ENCODE data around the gene SLC35C1. TPM values are rescaled to one million over a fixed set of nuclear protein-coding genes. Genes with fewer than 3 reads are reported as not detected.
A peak's percentile ranks its signal among the peaks of the same experiment; 100 is the strongest.

Gene SLC35C1
- total and polyA plus RNA-seq, 7 experiments from 2014 or later = 7.9 to 22.8 (median 13.9) TPM

DNA sequence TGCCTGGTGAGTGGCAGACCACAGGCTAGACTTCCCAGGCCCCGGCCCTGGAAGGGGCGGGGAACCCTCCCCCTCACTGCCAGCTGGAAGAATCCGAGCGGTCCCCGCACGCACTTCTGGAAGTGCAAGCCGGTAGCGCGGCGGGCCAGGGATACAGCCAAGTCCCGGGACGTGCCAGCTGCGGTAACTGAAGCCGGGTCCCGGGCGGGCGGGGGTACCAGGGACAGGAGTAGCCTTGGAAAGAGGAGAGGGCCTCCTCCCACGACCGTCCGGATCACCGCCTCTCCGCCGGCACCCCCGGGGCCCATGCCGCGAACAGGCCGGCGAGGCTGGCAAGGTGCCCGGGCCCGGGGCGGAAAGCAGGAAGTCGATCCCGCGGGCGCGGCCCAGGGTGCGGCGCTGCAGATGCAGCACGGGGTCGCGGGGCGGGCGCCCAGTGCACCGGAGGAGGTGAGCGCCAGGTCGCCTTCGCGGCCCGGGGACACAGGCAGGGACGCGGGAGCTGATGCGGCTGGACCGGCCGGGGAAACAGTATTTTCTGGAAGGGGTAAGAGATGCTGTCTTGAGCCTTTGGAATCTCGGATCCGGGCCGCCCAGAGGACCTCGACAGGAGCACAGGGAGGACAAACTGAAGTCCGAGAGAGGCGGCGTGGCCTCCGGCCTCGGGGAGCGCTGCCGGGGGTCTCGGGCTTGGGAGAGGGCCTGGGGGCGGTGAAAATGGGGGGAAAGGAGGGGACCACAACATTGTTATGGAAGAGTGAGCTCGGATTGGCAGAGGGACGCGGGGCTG is 783 bp upstream of the SLC35C1 start:
- H3K36me3 Mint-ChIP-seq = peaks cover 0 to 11% (median 0%) of the 10 kb centered on the region in 5 donors
- peaks cover 0 to 5% (median 0%) of the 10 kb centered on the region in 11 donors for H3K9me3 Mint-ChIP-seq
- H3K27me3 ChIP-seq (ENCODE audit: control insufficient read depth in 2 of 2, insufficient read depth in 2 of 2, low read length in 2 of 2) = no peaks in the 10 kb centered on the region
- H3K4me1 Mint-ChIP-seq = peaks cover 25 to 36% (median 33%) of the 10 kb centered on the region in 7 donors
- no peaks in the 10 kb centered on the region for H3K27me3 Mint-ChIP-seq
- peak overlapping the region; percentile 61 to 94 (median 87) for H3K27ac Mint-ChIP-seq
- peak; percentile 36 for ATAC-seq
- H3K9me3 ChIP-seq (ENCODE audit: control insufficient read depth in 2 of 3, low read length in 3 of 3) = no peaks in the 10 kb centered on the region
- peak overlapping the region; percentile 87 for H3K27ac ChIP-seq (ENCODE audit: low read depth, low read length)
- peaks cover 0 to 6% (median 0%) of the 10 kb centered on the region in 3 experiments for H3K36me3 ChIP-seq (ENCODE audit: control insufficient read depth in 2 of 3, insufficient read depth in 3 of 3, low read length in 3 of 3)
- intact Hi-C loops (cut with micrococcal nuclease) = loop anchor here (2.0 to 10.0 kb wide), 5 partner anchors 309 to 1737 kb away; partner anchors contain the start of genes PHF21A (in 2 of the 2), ACCS (in 1 of the 2) and CD82 (in 1 of the 2)
- peak overlapping the region; percentile 86 to 99 (median 91) for H3K4me3 Mint-ChIP-seq
- H3K4me3 ChIP-seq (ENCODE audit: low read length) = peak overlapping the region; percentile 95
- H3K4me1 ChIP-seq (ENCODE audit: control insufficient read depth in 2 of 2, insufficient read depth in 2 of 2, low read length in 2 of 2) = peaks cover 27 to 29% of the 10 kb centered on the region in 2 donors
- ChIA-PET POLR2A (interaction anchor here (0.8 to 1.9 kb wide), 5 partner anchors 8 to 43 kb away, joined by 3 to 6 read pairs (median 4); partner anchors contain the start of gene CRY2), CTCF (interaction anchor here (1.2 to 1.8 kb wide), 2 partner anchors 32 to 33 kb away, joined by 5 to 8 read pairs; no protein-coding TSS in a partner anchor)
- peak; percentile 55 to 74 (median 61) for DNase-seq

DNA sequence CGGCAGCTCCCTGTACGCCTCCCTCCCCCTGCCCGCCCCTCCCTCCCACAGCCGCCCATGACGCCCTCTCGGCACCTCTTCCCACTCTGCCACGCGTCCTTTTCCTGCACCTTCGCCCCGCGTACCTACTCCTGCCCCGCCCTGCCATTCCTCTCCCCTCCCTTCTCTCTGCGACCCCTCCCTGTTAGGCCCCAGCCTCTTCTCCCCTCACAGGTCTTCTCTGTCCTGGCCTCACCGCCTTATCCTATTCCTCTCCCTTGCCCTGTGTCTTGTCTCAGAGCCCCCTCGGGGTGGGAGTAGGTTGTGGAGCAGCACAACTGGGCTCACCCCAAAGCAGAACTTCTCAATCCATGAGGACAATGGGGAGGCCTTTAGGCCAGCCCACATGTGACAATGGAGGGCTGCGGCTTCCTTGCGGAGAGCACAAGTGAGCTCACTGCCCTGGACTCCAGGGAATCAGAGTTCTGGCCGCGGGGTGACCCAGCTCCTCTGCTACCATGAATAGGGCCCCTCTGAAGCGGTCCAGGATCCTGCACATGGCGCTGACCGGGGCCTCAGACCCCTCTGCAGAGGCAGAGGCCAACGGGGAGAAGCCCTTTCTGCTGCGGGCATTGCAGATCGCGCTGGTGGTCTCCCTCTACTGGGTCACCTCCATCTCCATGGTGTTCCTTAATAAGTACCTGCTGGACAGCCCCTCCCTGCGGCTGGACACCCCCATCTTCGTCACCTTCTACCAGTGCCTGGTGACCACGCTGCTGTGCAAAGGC is 539 bp downstream of the SLC35C1 start:
- Mint-ChIP-seq H3K4me1 (peaks cover 36 to 49% (median 44%) of the 10 kb centered on the region in 7 donors), H3K36me3 (peaks cover 0 to 18% (median 0%) of the 10 kb centered on the region in 5 donors), H3K27me3 (no peaks in the 10 kb centered on the region), H3K9me3 (peaks cover 0 to 3% (median 0%) of the 10 kb centered on the region in 11 donors), H3K27ac (peak overlapping the region; percentile 61 to 94 (median 91)), H3K4me3 (peak overlapping the region; percentile 86 to 99 (median 92))
- Histone ChIP-seq H3K4me1 (ENCODE audit: control insufficient read depth in 2 of 2, insufficient read depth in 2 of 2, low read length in 2 of 2) (peaks cover 27 to 29% of the 10 kb centered on the region in 2 donors), H3K36me3 (ENCODE audit: control insufficient read depth in 2 of 3, insufficient read depth in 3 of 3, low read length in 3 of 3) (peaks cover 0 to 10% (median 0%) of the 10 kb centered on the region in 3 experiments), H3K4me3 (ENCODE audit: low read length) (peak overlapping the region; percentile 95), H3K9me3 (ENCODE audit: control insufficient read depth in 2 of 3, low read length in 3 of 3) (no peaks in the 10 kb centered on the region), H3K27me3 (ENCODE audit: control insufficient read depth in 2 of 2, insufficient read depth in 2 of 2, low read length in 2 of 2) (no peaks in the 10 kb centered on the region), H3K27ac (ENCODE audit: low read depth, low read length) (peak overlapping the region; percentile 87)
- ChIA-PET POLR2A (interaction anchor here (1.0 to 1.9 kb wide), 2 partner anchors 34 to 112 kb away, joined by 4 to 6 read pairs; partner anchors contain the start of gene PEX16), CTCF (interaction anchor here (0.6 to 1.2 kb wide), 2 partner anchors 34 to 545 kb away, joined by 3 to 8 read pairs; no protein-coding TSS in a partner anchor)
- DNase-seq = no peak
- intact Hi-C loops (cut with micrococcal nuclease) = loop anchor here (1.0 to 10.0 kb wide), 12 partner anchors 29 to 1739 kb away; partner anchors contain the start of genes CRY2 (in 2 of the 2), PHF21A (in 2 of the 2), ACCS (in 1 of the 2) and CD82 (in 1 of the 2)
- ATAC-seq = peak; percentile 51

DNA sequence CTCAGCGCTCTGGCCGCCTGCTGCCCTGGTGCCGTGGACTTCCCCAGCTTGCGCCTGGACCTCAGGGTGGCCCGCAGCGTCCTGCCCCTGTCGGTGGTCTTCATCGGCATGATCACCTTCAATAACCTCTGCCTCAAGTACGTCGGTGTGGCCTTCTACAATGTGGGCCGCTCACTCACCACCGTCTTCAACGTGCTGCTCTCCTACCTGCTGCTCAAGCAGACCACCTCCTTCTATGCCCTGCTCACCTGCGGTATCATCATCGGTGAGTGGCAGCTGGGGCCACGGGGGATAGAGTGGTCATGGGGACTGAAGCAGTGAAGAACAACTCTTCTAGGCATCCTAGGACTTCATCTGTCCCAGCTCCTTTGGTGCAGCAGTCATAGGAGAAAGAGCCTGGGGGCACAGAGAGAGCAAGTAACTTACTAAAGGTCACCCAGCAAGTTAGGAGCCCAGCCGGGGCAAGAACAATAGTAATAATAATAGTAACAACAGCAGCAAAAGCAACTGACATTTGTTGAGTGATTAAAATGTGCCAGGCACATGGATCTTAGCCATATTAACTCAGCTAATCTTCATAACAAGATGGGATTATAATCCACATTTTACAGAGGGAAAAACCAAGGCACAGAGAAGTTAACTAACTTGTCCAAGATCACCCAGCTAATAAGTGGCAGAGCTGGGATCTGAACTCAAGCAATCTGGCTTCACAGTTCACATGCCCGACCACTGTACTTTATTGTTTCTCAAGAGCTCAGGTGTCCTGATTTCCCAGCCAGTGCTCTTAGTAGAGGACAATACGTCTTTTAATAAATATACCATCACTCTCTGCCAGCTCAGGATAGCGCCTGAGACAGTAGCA is 1.4 kb downstream of the SLC35C1 start:
- H3K4me3 Mint-ChIP-seq = peak overlapping the region; percentile 86 to 99 (median 92)
- H3K4me3 ChIP-seq (ENCODE audit: low read length) = peak overlapping the region; percentile 95
- intact Hi-C loops (cut with micrococcal nuclease) = loop anchor here in 1 of 2 donors (10.0 kb wide), 1 partner anchor 318 kb away; the partner anchor contains the start of gene PHF21A
- no peaks in the 10 kb centered on the region for H3K27me3 ChIP-seq (ENCODE audit: control insufficient read depth in 2 of 2, insufficient read depth in 2 of 2, low read length in 2 of 2)
- DNase-seq (no peak), ATAC-seq (no peak)
- H3K27ac ChIP-seq (ENCODE audit: low read depth, low read length) = peak overlapping the region; percentile 87
- POLR2A ChIA-PET = interaction anchor here (1.0 kb wide), 1 partner anchor 111 kb away, joined by 4 read pairs; the partner anchor contains the start of gene PEX16
- H3K27ac Mint-ChIP-seq = peak overlapping the region in 8 of 9 donors; percentile 61 to 94 (median 79)
- CTCF ChIA-PET = interaction anchor here (0.6 to 1.3 kb wide), 3 partner anchors 37 to 1136 kb away, joined by 3 to 7 read pairs (median 3); no protein-coding TSS in a partner anchor
- H3K36me3 ChIP-seq (ENCODE audit: control insufficient read depth in 2 of 3, insufficient read depth in 3 of 3, low read length in 3 of 3) = peaks cover 0 to 18% (median 0%) of the 10 kb centered on the region in 3 experiments
- peaks cover 27 to 29% of the 10 kb centered on the region in 2 donors for H3K4me1 ChIP-seq (ENCODE audit: control insufficient read depth in 2 of 2, insufficient read depth in 2 of 2, low read length in 2 of 2)
- no peaks in the 10 kb centered on the region for H3K27me3 Mint-ChIP-seq
- H3K9me3 ChIP-seq (ENCODE audit: control insufficient read depth in 2 of 3, low read length in 3 of 3) = no peaks in the 10 kb centered on the region
- peaks cover 36 to 54% (median 44%) of the 10 kb centered on the region in 7 donors for H3K4me1 Mint-ChIP-seq
- no peaks in the 10 kb centered on the region for H3K9me3 Mint-ChIP-seq
- H3K36me3 Mint-ChIP-seq = peaks cover 0 to 18% (median 0%) of the 10 kb centered on the region in 5 donors

DNA sequence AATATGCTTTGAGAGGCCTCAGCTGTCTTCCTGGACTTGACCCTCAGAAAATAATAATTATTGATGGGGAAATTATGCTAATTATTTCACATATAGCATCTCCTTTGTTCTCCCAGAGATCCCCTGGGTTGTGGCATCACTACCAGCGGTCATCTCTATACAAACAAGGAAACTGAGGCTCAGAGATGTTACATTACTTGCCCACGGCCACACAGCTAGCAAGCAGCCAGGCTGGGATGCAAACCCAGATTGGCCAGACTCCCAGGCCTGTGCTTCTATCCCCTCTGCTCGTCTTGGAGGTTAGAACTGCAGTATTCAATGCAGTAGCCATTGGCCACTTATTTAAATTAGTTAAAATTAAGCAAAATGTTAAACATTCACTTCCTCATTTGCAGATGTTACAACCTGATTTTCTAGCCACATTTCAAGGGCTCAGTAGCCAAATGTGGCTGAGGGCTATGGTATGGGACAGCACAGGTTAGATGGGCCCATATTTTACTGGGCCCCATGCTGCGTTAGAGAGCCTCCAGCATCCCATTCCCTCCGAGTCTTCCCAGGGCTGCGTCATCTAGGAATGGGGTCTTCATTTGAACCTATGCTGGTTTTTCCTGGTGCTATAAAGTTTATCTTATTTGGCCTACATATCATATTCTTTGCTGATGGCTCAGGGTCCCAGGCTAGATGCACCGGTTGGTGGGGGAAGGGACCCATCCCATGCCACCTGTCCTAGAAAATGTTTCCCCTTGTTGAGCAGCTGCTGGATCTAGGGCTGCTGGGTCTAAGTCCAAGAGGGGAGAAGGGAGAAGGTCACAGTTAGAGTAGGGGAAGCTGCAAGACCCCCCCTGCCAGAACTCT is 2.2 kb downstream of the SLC35C1 start:
- H3K4me3 ChIP-seq (ENCODE audit: low read length) = no peak overlapping the region
- peaks cover 0 to 18% (median 0%) of the 10 kb centered on the region in 5 donors for H3K36me3 Mint-ChIP-seq
- intact Hi-C loops (cut with micrococcal nuclease) = loop anchor here in 1 of 2 donors (10.0 kb wide), 1 partner anchor 318 kb away; the partner anchor contains the start of gene PHF21A
- DNase-seq (no peak), ATAC-seq (no peak)
- H3K4me1 ChIP-seq (ENCODE audit: control insufficient read depth in 2 of 2, insufficient read depth in 2 of 2, low read length in 2 of 2) = peaks cover 27 to 29% of the 10 kb centered on the region in 2 donors
- ChIA-PET POLR2A (no interaction called here), CTCF (interaction anchor here (0.6 to 1.3 kb wide), 2 partner anchors 36 to 1137 kb away, joined by 3 to 7 read pairs; no protein-coding TSS in a partner anchor)
- peaks cover 36 to 54% (median 44%) of the 10 kb centered on the region in 7 donors for H3K4me1 Mint-ChIP-seq
- no peaks in the 10 kb centered on the region for H3K9me3 ChIP-seq (ENCODE audit: control insufficient read depth in 2 of 3, low read length in 3 of 3)
- H3K9me3 Mint-ChIP-seq = no peaks in the 10 kb centered on the region
- no peaks in the 10 kb centered on the region for H3K27me3 ChIP-seq (ENCODE audit: control insufficient read depth in 2 of 2, insufficient read depth in 2 of 2, low read length in 2 of 2)
- H3K27ac Mint-ChIP-seq = peak overlapping the region in 3 of 9 donors; percentile 12 to 94 (median 58)
- peaks cover 0 to 26% (median 0%) of the 10 kb centered on the region in 3 experiments for H3K36me3 ChIP-seq (ENCODE audit: control insufficient read depth in 2 of 3, insufficient read depth in 3 of 3, low read length in 3 of 3)
- no peak overlapping the region for H3K27ac ChIP-seq (ENCODE audit: low read depth, low read length)
- no peaks in the 10 kb centered on the region for H3K27me3 Mint-ChIP-seq
- H3K4me3 Mint-ChIP-seq = peak overlapping the region; percentile 32 to 99 (median 92)

- peaks cover 36 to 54% (median 44%) of the 10 kb centered on the region in 7 donors for H3K4me1 Mint-ChIP-seq
- intact Hi-C loops (cut with micrococcal nuclease) = loop anchor here in 1 of 2 donors (10.0 kb wide), 1 partner anchor 317 kb away; the partner anchor contains the start of gene PHF21A
- Histone ChIP-seq H3K27me3 (ENCODE audit: control insufficient read depth in 2 of 2, insufficient read depth in 2 of 2, low read length in 2 of 2) (no peaks in the 10 kb centered on the region), H3K36me3 (ENCODE audit: control insufficient read depth in 2 of 3, insufficient read depth in 3 of 3, low read length in 3 of 3) (peaks cover 0 to 29% (median 0%) of the 10 kb centered on the region in 3 experiments), H3K4me1 (ENCODE audit: control insufficient read depth in 2 of 2, insufficient read depth in 2 of 2, low read length in 2 of 2) (peaks cover 27 to 29% of the 10 kb centered on the region in 2 donors), H3K9me3 (ENCODE audit: control insufficient read depth in 2 of 3, low read length in 3 of 3) (no peaks in the 10 kb centered on the region), H3K4me3 (ENCODE audit: low read length) (no peak overlapping the region), H3K27ac (ENCODE audit: low read depth, low read length) (no peak overlapping the region)
- H3K27ac Mint-ChIP-seq = peak overlapping the region in 2 of 9 donors; percentile 25 to 78
- H3K27me3 Mint-ChIP-seq = no peaks in the 10 kb centered on the region
- DNase-seq = no peak
- CTCF ChIA-PET = no interaction called here
- POLR2A ChIA-PET = no interaction called here
- peak overlapping the region in 8 of 10 donors; percentile 28 to 99 (median 74) for H3K4me3 Mint-ChIP-seq
- H3K36me3 Mint-ChIP-seq = peaks cover 0 to 18% (median 0%) of the 10 kb centered on the region in 5 donors
- no peak for ATAC-seq
- H3K9me3 Mint-ChIP-seq = no peaks in the 10 kb centered on the region
Measured at GRCh38 chr11:45807792-45808238, 2.9 kb downstream of the SLC35C1 start.

Measured in naive thymus-derived CD4-positive, alpha-beta T cell (primary cell).